Osteoblast (primary cell): Measurements from ENCODE around the gene ZBED1. TPM values are rescaled to one million over a fixed set of nuclear protein-coding genes. Genes with fewer than 3 reads are reported as not detected.

ENCODE experiments used
- DNase-seq: peaks from one replicate; pipeline ENCODE4 v3.0.0; 2011; ENCODE audit warnings: low spot score, mixed read lengths; ENCODE audit not compliant: insufficient read length; ENCODE audit errors: missing footprints
- H2AFZ ChIP-seq: 2 replicates; pipeline ENCODE4 v1.6.0; 2011; ENCODE audit warnings: mild to moderate bottlenecking, low read length
- H3K27ac ChIP-seq: 2 replicates; pipeline ENCODE4 v1.5.1; 2011; ENCODE audit warnings: mild to moderate bottlenecking, low read depth, low read length, moderate library complexity
- H3K27me3 ChIP-seq: 2 replicates; pipeline ENCODE4 v1.6.0; 2012; ENCODE audit warnings: mild to moderate bottlenecking, control low read depth, inconsistent platforms, low read length, moderate library complexity; ENCODE audit not compliant: insufficient read depth
- H3K36me3 ChIP-seq: 2 replicates; pipeline ENCODE4 v1.5.1; 2011; ENCODE audit warnings: mild to moderate bottlenecking, low read length, control low read depth, moderate library complexity; ENCODE audit not compliant: insufficient read depth
- H3K4me1 ChIP-seq: 2 replicates; pipeline ENCODE4 v1.5.1; 2011; ENCODE audit warnings: mild to moderate bottlenecking, low read length, control low read depth, moderate library complexity; ENCODE audit not compliant: insufficient read depth
- H3K4me2 ChIP-seq: 2 replicates; pipeline ENCODE4 v1.6.0; 2011; ENCODE audit warnings: mild to moderate bottlenecking, low read length; ENCODE audit not compliant: insufficient read depth
- H3K4me3 ChIP-seq: fragments of 200-600 bp; sonication (generic); 3 replicates; pipeline ENCODE4 v1.5.1; 2012; ENCODE audit warnings: mild to moderate bottlenecking, low read length, inconsistent platforms; ENCODE audit not compliant: insufficient read depth
- H3K79me2 ChIP-seq: 2 replicates; pipeline ENCODE4 v1.6.0; 2012; ENCODE audit warnings: mild to moderate bottlenecking, low read length, control low read depth, inconsistent platforms; ENCODE audit not compliant: insufficient read depth
- H3K9me3 ChIP-seq: 2 replicates; pipeline ENCODE4 v1.5.1; 2011; ENCODE audit warnings: low read depth, low read length, control low read depth
- H4K20me1 ChIP-seq: 2 replicates; pipeline ENCODE4 v1.6.0; 2012; ENCODE audit warnings: mild to moderate bottlenecking, low read length, control low read depth; ENCODE audit not compliant: insufficient read depth
- total RNA-seq: library from RNA; depleted of rRNA; stranded (reverse); fragments of >200 nt; gene quantifications from 2 replicates; pipeline ENCODE4 v1.2.3, GENCODE V29; 2012
- TF ChIP-seq, protein P1 (sequence below): IDR thresholded peaks from 2 replicates; pipeline ENCODE4 v1.5.1; 2011; ENCODE audit warnings: mild to moderate bottlenecking, low read depth, low read length, moderate library complexity; ENCODE audit errors: extremely low read depth

The ZBED1 gene
- total RNA-seq, 1 donor, result 57.2 TPM

- peak overlapping the region; percentile 38 for H3K4me3 ChIP-seq
- TF ChIP-seq, protein P1, sequence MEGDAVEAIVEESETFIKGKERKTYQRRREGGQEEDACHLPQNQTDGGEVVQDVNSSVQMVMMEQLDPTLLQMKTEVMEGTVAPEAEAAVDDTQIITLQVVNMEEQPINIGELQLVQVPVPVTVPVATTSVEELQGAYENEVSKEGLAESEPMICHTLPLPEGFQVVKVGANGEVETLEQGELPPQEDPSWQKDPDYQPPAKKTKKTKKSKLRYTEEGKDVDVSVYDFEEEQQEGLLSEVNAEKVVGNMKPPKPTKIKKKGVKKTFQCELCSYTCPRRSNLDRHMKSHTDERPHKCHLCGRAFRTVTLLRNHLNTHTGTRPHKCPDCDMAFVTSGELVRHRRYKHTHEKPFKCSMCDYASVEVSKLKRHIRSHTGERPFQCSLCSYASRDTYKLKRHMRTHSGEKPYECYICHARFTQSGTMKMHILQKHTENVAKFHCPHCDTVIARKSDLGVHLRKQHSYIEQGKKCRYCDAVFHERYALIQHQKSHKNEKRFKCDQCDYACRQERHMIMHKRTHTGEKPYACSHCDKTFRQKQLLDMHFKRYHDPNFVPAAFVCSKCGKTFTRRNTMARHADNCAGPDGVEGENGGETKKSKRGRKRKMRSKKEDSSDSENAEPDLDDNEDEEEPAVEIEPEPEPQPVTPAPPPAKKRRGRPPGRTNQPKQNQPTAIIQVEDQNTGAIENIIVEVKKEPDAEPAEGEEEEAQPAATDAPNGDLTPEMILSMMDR, result no peak
- no peak for DNase-seq
- peaks cover 5% of the 10 kb centered on the region for H3K4me1 ChIP-seq
- no peaks in the 10 kb centered on the region for H3K9me3 ChIP-seq
- peak overlapping the region; percentile 67 for H2AFZ ChIP-seq
- H3K4me2 ChIP-seq, result peak overlapping the region; percentile 61
- no peaks in the 10 kb centered on the region for H3K36me3 ChIP-seq
- H4K20me1 ChIP-seq, result peaks cover 21% of the 10 kb centered on the region
- no peaks in the 10 kb centered on the region for H3K27me3 ChIP-seq
- H3K79me2 ChIP-seq, result peaks cover 31% of the 10 kb centered on the region
- H3K27ac ChIP-seq, result no peak overlapping the region
Measured at GRCh38 chrX:2451501-2452316, 49.1 kb downstream of the ZBED1 start.

GRCh38 chrX:2450681-2451080 is 50.1 kb downstream of the ZBED1 start:
- H3K4me2 ChIP-seq, result no peak overlapping the region

DNA sequence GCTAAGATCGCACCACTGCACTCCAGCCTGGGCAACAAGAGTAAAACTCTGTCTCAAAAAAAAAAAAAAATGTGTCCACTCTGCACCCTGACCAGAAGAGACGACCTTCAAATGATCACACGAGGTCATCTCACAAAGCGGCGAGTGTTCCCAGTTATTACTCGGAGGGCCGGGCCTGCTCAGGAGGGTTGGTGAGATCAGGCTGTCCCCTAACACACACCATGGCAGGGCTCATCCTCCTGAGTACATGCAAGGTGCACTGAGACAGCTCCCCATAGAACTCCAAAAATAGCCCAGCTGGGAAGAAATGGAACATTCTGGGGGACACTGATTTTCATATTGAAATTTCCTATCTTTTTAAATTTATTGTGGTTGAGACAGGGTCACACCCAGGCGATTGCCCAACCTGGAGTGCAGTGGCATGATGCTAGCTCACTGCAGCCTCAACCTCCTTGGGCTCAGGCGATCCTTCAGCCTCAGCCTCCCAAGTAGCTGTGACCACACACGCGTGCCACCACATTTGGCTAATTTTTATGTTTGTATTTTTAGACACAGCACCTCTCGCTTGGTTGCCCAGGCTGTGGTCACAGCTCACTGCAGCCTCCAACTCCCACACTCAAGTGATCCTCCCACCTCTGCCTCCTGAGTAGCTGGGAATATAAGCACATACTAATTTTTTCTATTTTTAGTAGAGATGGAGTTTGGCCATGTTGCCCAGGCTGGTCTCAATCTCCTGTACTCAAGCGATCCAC is 51.5 kb downstream of the ZBED1 start:
- TF ChIP-seq, protein P1, result no peak
- Histone ChIP-seq H3K4me1 (peaks cover 5% of the 10 kb centered on the region), H3K79me2 (peaks cover 37% of the 10 kb centered on the region), H3K36me3 (no peaks in the 10 kb centered on the region), H4K20me1 (peaks cover 24% of the 10 kb centered on the region), H3K27ac (no peak overlapping the region), H2AFZ (no peak overlapping the region), H3K27me3 (no peaks in the 10 kb centered on the region), H3K4me2 (no peak overlapping the region), H3K9me3 (no peaks in the 10 kb centered on the region), H3K4me3 (no peak overlapping the region)
- DNase-seq, result no peak

More at GRCh38 chrX:2450681-2451080, 50.1 kb downstream of the ZBED1 start:
- no peak for DNase-seq
- H4K20me1 ChIP-seq, result peaks cover 24% of the 10 kb centered on the region
- TF ChIP-seq, protein P1, result no peak
- H3K4me3 ChIP-seq, result no peak overlapping the region
- H3K27me3 ChIP-seq, result no peaks in the 10 kb centered on the region
- H2AFZ ChIP-seq, result no peak overlapping the region
- H3K4me1 ChIP-seq, result peaks cover 5% of the 10 kb centered on the region
- no peak overlapping the region for H3K27ac ChIP-seq
- H3K79me2 ChIP-seq, result peaks cover 37% of the 10 kb centered on the region
- no peaks in the 10 kb centered on the region for H3K36me3 ChIP-seq
- H3K9me3 ChIP-seq, result no peaks in the 10 kb centered on the region

GRCh38 chrX:2447484-2447883 is 53.3 kb downstream of the ZBED1 start:
- no peak overlapping the region for H2AFZ ChIP-seq
- H3K4me3 ChIP-seq, result no peak overlapping the region
- TF ChIP-seq, protein P1, result no peak
- H3K4me2 ChIP-seq, result no peak overlapping the region
- H3K4me1 ChIP-seq, result peaks cover 5% of the 10 kb centered on the region
- no peaks in the 10 kb centered on the region for H3K27me3 ChIP-seq
- peaks cover 19% of the 10 kb centered on the region for H4K20me1 ChIP-seq
- H3K27ac ChIP-seq, result no peak overlapping the region
- peaks cover 31% of the 10 kb centered on the region for H3K79me2 ChIP-seq
- no peaks in the 10 kb centered on the region for H3K36me3 ChIP-seq
- no peaks in the 10 kb centered on the region for H3K9me3 ChIP-seq
- peak; percentile 46 for DNase-seq
